GM19467 (cell line): Measurements from ENCODE around the gene QRSL1.
"Not testable (repeated sequence)": the region's sequence is repeated elsewhere in the genome, so short reads cannot be mapped to it uniquely, and the experiment has no call there.

Experiments
- ATAC-seq: cut with Tn5 transposase; IDR thresholded peaks from one replicate; pipeline ENCODE4 v1.9.1; 2021; ENCODE audit warnings: mild to moderate bottlenecking, moderate library complexity; ENCODE audit not compliant: unreplicated experiment

QRSL1 gene, protein sequence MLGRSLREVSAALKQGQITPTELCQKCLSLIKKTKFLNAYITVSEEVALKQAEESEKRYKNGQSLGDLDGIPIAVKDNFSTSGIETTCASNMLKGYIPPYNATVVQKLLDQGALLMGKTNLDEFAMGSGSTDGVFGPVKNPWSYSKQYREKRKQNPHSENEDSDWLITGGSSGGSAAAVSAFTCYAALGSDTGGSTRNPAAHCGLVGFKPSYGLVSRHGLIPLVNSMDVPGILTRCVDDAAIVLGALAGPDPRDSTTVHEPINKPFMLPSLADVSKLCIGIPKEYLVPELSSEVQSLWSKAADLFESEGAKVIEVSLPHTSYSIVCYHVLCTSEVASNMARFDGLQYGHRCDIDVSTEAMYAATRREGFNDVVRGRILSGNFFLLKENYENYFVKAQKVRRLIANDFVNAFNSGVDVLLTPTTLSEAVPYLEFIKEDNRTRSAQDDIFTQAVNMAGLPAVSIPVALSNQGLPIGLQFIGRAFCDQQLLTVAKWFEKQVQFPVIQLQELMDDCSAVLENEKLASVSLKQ

DNA sequence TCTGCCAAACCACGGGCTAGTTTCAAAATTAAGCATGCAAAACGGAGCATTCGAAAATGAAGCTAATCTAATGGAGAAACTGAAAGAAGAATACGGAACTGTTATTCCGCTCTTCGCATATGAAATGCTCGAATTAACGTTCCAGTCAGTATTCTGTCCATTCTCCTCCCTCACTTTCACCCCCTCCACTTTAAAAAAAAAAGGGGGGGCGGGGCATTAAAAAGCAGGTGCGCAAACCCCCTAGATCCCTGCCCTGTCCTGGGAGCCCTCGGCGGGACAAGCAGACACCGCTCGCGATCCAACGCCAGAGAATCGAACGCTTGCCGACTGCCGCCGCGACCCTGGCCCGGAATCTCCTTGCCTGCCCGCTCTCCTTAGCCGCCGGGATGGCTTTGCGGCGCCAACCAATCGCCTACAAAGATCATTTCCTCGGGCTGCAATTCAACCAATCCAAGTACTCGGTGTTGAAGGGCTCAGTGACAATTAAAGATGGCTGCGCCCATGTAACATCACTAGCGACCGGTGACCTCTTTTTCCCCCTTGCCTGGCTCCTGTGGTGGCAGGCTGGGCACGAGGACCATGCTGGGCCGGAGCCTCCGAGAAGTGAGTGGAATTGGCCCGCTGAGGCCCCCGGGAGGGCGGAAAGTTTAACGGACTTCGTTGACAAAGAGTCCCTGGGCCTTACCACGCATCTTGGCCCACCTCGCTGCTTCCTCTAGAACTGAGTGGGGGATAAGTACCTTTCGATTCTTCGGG, at the start of gene QRSL1, which contains the start of gene RTN4IP1:
QRSL1 (plus strand) TSS at position 476 of the 756 bp plus-strand sequence; CDS start at position 580, 104 bp downstream.
RTN4IP1 (minus strand) TSS at position 396 of the 756 bp plus-strand sequence. CDS start 477 bp downstream, outside the sequence.
- peak; percentile 65 for ATAC-seq

DNA sequence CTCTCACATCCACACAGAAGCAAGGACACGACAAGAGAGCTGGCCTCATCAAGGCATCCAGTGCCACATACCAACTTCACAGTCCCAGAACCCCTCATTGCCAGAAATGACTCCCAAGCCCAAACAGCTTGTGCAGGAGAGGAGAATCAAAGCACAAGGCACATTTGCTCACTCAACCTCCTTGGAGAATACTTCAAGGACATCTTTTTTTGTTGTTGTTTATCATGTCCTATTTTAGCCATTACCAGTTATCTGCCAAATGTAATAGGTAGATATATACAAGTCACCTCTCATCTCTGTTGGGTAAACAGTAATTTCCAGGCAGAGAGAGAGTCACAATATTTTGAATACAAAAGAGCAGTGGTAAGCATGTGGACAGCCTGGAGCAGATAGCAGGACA, 47.9 kb upstream of the QRSL1 start:
- ATAC-seq = no peak

DNA sequence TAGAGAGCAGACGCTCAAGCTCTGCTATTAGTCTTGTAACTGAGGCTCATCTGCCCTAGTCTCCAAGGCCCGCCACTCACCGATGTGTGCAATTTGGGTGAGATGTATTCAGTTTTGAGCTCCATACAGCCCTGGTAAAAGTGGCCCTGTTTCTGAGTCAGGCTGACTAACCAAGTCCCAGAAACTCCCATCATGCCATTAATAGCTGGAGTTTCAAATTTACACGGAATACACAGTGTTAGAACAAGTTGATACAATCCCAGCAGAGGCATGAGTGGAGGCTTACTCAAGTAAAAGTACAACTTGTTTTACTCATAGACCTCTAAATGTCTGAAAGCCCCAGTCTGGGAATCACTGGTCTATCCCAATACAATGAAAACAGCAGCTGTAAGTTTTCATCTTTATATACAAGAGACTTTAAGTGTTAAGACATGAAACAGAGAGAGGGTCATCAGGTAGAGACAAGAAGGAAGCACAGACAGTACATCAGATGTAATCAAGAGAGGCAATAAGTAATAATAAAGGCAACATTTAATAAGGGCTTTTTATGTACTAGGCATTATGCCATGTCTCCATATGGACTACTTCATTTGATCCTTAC, 42.5 kb upstream of the QRSL1 start:
- ATAC-seq = no peak

DNA sequence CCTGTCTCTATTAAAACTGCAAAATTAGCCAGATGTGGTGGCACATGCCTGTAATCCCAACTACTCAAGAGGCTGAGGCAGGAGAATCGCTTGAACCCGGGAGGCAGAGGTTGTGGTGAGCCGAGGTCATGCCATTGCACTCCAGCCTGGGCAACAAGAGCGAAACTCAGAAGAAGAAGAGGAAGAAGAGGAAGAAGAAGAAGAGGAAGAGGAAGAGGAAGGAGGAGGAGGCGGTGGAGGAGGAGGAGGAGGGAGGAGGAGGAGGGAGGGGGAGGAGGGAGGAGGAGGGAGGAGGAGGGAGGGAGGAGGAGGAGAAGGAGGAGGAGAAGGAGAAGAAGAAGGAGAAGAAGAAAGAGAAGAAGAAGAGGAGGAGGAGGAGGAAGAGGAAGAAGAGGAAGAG, 40.4 kb upstream of the QRSL1 start:
- ATAC-seq = not testable (repeated sequence)

DNA sequence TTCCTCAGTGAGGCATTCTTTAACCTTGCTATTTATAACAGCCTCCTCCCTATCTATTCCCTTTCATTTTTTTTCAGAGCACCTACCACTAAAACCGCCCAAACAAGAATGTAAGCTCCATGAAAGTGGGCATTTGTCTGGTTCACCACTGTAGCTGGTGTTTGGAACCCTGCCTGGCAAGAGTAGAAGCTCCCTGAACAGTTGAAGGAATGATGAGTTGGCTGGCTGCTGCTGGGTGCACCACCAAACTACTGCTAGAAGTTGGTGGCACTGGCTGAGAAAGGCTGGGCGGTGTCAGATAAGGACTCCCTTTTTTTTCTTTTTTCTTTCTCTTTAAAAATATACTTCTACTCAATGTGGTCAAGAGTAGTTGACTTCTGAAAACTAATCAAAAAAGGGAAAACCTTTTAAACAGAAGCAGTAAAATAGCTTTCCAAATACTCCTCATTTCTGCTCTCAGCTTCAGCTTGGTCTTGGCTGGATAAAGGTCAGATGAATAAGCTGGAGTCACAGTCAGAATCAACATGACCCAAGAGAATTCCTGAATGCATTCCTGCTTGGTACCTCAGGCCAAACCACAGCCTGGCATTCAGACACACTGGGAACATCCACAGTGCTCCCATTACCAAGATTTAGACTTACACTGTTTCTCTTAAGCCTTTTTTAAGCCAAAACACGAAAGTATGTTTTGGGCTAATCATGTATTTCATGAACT, 38.1 kb upstream of the QRSL1 start:
- ATAC-seq = no peak

DNA sequence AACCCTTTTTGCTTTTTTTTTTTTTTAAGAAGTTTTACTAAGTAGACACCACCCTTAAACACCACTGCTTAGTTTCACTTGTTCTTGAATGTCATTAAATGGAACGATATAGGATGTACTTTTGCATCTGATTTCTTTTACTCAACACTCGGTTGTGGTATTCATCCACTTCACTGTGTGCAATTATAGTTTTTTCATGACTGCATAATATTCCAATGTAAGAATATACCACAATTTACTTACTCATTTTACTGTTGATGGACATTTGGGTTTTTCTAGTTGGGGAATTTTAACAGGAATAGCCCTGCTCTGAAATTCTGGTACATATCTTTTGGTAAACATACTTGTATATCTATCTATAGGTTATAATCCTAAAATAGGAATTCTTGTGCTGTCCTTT, 29.9 kb upstream of the QRSL1 start:
- ATAC-seq = no peak

DNA sequence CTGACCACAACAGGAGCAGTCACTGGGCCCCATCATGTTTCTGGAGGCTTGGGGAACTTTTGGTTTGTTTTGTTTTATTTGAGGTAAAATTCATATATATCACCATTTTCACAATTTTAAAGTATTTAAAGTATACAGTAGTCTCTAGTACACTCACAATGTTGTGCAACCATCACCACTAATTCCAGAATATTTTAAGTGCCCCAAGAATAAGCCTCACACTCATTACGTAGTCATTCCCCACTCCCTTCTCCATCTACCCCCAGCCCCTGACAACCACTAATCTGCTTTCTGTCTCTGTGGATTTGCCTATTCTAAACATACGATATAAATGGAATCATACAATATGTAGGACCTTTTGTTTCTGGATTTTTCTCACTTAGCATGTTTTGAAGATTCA, 29.0 kb upstream of the QRSL1 start:
- ATAC-seq = no peak

DNA sequence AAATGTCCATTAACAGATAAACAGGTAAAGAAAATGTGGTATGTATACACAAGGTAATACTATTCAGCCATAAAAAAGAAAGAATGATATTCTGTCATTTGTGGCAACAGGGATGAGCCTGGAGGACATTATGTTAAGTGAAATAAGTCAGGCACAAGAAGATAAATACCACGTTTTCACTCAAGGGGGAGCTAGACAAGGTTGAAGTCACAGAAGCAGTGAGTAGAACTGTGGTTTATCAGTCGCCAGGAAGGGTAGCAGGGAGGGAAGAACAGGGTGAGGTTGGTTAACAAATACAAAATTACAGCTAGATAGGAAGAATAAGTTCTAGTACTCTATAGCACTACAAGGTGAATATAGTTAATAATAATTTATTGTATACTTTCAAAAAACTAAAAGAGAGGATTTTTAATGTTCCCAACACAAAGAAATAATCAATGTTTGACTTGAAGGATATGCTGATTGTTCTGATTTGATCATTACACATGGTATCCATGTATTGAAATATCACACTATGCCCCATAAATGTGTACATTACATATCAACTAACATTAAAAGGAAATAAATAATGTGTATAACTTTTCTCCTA, 21.2 kb upstream of the QRSL1 start:
- no peak for ATAC-seq

DNA sequence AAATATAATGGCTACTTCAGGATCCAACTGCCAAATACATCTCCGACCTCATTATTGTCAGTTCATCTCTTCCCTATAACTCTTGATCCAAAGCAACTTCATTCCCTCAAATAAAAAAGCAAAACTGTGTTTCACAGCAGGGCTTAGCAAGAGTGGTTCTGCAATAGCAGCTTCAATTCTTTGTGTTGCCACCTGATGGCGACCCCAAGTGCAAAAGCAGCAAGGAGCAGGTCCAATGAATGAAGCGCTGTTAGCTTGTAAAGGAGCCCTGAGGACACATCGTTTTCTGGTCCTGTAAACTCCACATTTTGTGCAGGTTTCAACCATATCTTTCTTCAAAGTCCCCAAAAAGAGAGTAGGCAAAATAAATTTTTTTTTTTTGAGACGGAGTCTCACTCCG, 19.7 kb upstream of the QRSL1 start:
- no peak for ATAC-seq

DNA sequence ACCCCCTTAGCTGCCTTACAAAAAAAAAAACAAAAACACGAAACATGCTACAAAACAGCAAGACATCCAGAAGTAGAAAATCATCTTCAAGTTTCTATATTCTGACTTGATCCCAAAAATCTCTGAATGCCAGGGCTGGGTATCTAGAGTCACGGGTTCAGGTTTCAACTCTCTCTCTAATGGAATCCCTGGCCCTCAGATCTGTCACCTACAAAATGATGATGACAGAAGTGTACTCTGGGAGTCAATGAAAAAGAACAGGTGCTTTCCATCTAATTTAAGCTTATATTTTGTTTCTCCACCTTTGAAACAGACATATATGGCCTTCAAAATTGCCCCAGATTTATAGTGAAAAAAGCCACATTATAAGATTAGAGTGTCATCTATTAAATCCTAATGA, 18.3 kb upstream of the QRSL1 start:
- ATAC-seq = no peak

DNA sequence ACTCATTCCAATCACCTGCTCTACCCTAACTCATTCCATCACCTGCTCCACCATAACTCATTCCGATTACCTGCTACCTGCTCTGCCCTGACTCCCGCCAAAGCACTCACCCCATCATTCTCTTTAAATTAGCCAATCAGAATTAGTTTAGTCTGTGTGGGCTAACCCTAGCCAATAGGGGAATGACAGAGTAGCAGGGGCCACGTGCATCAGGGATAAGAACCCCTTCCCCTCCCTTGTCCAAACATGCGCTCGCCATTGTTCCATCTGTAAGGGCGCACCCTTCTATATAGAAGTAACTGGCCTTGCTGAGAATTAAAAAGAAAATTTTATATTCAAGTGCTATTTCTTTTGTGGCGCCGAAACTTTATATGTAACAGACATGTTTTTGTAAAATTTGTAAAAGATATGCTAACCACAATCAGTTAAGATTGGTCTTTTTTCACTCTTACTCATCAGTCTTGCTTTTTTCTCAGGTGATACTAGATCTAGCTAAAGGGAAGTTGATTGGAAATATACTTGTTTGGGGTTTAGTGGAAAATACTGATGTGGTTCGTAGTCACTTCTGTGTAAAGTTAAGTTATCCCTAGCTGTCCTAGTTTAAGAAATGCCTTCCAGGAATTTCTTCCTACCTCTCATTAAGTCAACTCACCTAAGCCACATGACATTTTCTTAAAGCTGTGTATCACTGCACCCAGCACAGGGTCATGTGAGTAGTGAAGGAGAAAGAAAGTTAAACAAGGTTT, 16.5 kb upstream of the QRSL1 start:
- no peak for ATAC-seq

DNA sequence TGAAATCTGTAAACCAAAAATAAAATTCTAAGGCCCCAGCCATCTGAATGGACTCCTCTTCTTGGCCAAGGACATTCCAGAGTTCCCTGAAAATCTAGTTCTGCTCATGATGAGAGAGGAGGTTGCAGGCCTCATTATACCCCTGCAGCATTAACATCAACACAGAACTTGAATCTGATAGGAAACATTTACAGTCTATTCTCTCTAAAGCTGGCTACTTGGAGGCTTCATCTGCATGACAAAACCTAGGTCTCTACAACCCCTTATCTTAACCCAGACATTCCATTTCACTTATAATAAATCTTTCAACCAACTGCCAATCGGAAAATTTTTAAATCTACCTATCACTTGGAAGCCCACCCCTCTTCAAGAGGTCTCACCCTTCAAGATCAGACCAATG, 15.8 kb upstream of the QRSL1 start:
- ATAC-seq = no peak

DNA sequence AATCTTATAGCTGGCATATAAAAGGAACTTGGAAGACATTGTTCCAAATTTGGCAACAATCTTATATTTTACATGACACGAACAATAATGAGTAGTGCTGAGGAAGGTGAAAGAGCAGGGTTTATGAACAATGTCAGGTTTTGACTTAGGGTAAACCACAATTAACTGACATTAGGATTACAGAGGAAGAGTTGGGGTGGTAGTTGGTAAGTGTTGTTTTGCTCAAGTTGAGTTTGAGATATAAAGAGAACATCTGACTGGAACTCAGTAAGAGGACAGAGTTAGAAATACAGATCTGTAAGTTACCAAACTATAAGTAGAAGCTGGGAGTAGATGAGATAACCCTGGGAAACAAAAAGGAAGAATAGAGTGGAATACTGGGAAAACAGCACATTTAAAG, 15.2 kb upstream of the QRSL1 start:
- ATAC-seq = no peak

DNA sequence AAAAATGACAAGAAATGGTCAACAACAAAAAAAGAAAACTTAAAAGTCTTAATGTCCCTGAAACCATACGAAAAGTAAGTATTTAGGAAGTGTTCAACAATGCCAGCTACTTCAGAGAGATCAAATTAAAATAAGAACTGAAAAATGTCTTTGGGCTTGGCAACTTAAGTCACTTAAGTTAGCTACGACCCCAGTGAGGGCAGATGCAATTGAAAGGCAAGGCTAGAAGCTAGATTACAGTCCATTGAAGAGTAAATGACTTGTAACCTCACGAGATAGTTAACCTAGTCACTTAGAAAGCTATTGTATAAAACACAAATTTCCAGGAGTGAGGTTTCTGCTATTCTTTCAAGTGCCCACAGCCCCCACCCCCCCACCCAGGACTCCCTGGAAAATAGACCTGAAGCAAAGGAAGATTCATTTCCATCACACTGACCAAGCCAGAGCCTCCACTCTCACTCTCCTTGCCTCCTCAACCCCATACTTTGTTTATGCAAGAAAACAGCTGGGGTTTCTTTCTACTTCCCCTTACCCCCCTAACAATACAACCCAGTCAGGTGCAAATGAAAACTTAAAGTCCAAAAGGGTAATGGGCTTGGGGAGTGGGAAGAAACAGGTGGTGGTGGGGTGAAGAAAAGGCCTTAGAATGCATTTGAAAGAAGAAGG, 14.7 kb upstream of the QRSL1 start:
- ATAC-seq = no peak

DNA sequence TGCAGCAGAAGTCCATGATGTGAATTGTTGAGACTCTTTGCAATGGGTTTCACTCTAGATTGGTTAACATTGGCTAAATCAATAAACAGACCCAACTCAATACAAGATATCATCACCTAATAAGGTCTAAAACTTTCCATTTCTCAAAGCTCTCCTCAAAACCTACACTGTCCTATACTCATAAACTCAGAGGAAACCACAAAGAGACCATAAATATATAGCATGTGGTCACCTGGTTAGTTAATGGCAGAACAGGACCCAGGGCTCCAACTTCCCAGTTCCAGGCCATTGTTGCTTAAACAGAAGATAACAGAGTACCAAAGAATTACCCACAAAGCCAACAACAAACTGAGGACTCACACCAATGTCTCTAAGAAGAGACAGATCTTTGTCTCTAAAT, 12.1 kb upstream of the QRSL1 start:
- ATAC-seq = peak; percentile 80

DNA sequence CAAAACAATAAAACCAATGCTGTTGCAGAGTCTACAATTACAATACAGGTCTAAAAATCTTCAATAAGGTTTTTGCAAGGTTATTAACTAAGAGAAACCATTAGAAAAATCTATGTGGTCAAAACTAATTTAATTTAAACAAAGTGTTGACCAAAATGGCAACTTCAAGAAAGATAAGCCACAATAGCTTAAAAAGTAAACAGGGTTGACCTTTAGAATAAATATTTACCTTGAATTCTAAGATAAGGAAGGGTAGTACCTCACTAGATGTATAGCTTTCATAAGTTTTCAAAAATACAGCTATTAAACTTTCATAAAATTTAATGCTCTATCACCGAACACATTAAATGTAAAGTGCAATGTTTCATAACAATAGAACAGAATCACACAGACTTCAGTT, 11.5 kb upstream of the QRSL1 start:
- no peak for ATAC-seq

DNA sequence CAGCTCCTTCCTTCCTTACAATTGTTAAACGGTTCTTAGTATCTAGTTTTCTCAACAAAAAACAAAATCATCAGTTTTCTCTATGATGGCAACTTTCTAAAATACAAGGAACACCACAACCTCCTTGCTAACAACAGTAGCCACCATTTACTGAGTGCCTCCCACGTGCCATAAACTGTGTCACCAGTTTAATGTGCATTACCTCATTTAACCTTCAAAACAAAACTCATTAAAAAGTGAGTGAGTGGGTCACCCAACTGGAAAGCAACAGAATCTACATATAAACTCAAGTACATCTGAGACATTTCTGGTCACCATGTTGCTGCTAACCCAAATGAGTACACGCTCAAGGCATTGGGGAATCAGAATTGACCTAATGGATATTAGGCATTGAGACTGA, 11.1 kb upstream of the QRSL1 start:
- no peak for ATAC-seq

DNA sequence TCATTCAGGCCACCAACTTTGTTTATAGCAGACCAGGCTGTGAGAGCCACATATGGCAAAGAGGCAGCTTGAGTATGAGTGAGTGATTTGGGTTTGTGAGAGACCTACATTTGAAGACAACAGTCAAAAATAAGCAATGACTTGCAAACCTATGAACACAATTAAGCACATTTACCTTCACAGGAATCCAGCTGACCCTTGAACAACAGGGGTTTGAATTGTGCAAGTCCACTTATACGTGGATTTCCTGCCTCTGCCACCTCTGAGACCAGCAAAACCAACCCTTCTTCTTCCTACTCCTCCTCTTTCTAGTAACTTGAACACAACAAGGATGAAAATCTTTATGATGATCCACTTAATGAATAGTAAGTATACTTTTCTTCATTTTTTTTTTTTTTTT, 10.2 kb upstream of the QRSL1 start:
- no peak for ATAC-seq

DNA sequence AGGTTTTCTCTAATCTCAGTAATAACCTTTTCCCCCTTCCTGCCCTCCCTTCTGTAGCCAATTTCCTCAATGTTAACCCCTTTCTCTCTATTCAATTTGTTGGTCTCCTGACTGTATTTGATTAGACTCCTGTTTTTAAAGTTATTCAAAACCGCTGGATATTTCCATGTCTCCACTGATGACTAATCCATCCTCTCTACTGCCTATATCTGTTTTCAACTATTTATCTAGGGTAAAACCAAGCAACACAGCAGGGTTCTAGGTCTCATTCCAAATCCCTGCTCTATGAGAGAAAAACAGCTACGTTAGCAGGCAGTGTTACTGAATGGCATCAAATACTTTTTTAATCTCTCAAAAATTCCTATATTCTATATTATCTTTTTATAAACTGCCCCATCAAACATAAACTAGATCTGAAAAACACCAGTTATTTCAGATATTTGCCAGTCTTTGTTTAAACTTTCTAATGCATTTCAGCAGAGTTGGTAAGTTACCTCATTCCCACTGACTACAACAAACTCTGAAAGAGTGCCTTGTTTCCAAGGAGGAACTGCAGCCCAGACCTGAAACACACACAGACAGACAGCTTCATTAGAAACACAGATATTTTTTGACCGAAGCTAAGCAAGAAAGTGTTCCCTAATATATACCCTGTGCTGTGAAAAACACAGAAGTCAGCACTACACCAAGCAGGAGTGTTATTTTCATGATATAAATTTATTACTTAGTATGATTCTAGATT, 8.3 kb upstream of the QRSL1 start:
- no peak for ATAC-seq
